Colonic mucosa (tissue), 4 donors: Measurements from ENCODE around the gene CRP. TPM values are rescaled to one million over a fixed set of nuclear protein-coding genes. Genes with fewer than 3 reads are reported as not detected.

ENCODE experiments used
- DNase-seq: peaks from one replicate; pipeline ENCODE4 v3.0.0-alpha.2; 2020
- H3K27ac ChIP-seq: fragments of 200-600 bp; one replicate; pipeline ENCODE4 v1.8.0; 2021
- H3K27me3 ChIP-seq: fragments of 200-600 bp; one replicate; pipeline ENCODE4 v1.8.0; 2021
- H3K36me3 ChIP-seq: fragments of 200-600 bp; one replicate; pipeline ENCODE4 v1.8.0; 2021
- H3K4me1 ChIP-seq: fragments of 200-600 bp; one replicate; pipeline ENCODE4 v1.8.0; 2021; ENCODE audit warnings: mild to moderate bottlenecking
- H3K4me3 ChIP-seq: fragments of 200-600 bp; one replicate; pipeline ENCODE4 v1.8.0; 2021
- H3K9ac ChIP-seq, 2 donors: one replicate each; pipeline ENCODE4 v1.7.0; 2013; ENCODE audit warnings: control low read depth in 2 of 2, low read depth in 2 of 2, low read length in 2 of 2
- H3K9me3 ChIP-seq: fragments of 200-600 bp; one replicate; pipeline ENCODE4 v1.8.0; 2021
- intact Hi-C: fragments of 100-400 bp; cut with DNase I; formaldehyde crosslinking; loops from one replicate; pipeline ENCODE4 v1.14.1; 2022
- total RNA-seq, 2 donors: library from RNA; stranded (reverse); fragmentation: NEBNext Ultra II Directional in 1 of 2; extraction: Animal tissue kit (Norgen Biotek cat#: 25700) in 1 of 2; gene quantifications; one replicate each; pipeline ENCODE4 v1.2.1, GENCODE V29; 2021
- TF ChIP-seq, protein P1 (sequence below): fragments of 200-600 bp; IDR thresholded peaks from one replicate; pipeline ENCODE4 v1.8.0; 2022; ENCODE audit warnings: antibody characterized with exemption, mild to moderate bottlenecking
- donor health status: healthy.
- donor health status: DM: no; HTN: no; CAD: no.
- donor health status: DM: no; HTN: no; CAD: no.

The CRP gene
- total RNA-seq, 2 donors from 2014 or later, result 1.9 TPM; not detected in 1

DNA sequence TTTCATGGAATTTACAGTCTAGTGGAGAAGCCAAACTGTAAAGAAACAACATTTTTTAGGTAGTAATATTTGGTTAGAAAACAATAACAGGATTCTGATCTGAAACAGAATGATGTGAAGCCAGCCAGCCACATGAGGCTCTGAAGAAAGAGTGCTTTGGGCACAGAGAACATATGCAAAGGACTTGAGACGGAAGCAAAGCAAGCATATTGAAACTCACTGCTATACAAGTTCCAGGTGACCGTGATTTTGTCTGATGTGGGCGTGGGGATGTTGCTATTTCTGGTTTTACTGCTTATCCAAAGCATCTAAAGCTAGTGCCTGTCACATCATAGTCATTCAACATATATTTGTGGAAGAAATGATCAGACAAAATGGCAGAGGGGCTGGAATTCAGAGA is 14.7 kb downstream of the CRP start:
- no peaks in the 10 kb centered on the region for H3K27me3 ChIP-seq
- no peaks in the 10 kb centered on the region for H3K4me1 ChIP-seq
- H3K9ac ChIP-seq, result no peak overlapping the region
- no peaks in the 10 kb centered on the region for H3K9me3 ChIP-seq
- H3K4me3 ChIP-seq, result no peak overlapping the region
- TF ChIP-seq, protein P1, sequence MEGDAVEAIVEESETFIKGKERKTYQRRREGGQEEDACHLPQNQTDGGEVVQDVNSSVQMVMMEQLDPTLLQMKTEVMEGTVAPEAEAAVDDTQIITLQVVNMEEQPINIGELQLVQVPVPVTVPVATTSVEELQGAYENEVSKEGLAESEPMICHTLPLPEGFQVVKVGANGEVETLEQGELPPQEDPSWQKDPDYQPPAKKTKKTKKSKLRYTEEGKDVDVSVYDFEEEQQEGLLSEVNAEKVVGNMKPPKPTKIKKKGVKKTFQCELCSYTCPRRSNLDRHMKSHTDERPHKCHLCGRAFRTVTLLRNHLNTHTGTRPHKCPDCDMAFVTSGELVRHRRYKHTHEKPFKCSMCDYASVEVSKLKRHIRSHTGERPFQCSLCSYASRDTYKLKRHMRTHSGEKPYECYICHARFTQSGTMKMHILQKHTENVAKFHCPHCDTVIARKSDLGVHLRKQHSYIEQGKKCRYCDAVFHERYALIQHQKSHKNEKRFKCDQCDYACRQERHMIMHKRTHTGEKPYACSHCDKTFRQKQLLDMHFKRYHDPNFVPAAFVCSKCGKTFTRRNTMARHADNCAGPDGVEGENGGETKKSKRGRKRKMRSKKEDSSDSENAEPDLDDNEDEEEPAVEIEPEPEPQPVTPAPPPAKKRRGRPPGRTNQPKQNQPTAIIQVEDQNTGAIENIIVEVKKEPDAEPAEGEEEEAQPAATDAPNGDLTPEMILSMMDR, result no peak
- no peaks in the 10 kb centered on the region for H3K36me3 ChIP-seq
- no peak for DNase-seq
- H3K27ac ChIP-seq, result no peak overlapping the region
- intact Hi-C loops, result no loop called here

DNA sequence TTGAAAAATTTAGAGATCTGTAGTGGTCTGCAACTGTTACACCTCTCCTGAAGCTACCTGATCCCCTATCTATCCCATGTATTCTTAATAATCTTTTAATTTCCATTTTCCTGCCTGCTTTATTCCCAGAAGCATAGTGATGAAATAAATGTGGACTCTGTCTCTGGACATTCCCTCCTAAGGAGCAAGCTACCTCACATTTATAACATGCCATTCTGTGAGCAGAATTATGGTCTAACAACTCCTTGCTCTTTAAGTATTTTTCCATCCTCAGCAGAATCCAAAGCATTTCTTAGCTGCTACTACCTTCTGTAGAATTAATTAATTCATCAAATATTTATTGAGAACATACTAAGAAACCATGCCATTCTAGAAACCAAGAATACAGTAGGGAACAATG is 15.1 kb downstream of the CRP start:
- Histone ChIP-seq H3K27ac (no peak overlapping the region), H3K27me3 (no peaks in the 10 kb centered on the region), H3K4me1 (no peaks in the 10 kb centered on the region), H3K36me3 (no peaks in the 10 kb centered on the region), H3K4me3 (no peak overlapping the region), H3K9ac (no peak overlapping the region), H3K9me3 (no peaks in the 10 kb centered on the region)
- TF ChIP-seq, protein P1, result no peak
- no peak for DNase-seq
- intact Hi-C loops, result no loop called here

DNA sequence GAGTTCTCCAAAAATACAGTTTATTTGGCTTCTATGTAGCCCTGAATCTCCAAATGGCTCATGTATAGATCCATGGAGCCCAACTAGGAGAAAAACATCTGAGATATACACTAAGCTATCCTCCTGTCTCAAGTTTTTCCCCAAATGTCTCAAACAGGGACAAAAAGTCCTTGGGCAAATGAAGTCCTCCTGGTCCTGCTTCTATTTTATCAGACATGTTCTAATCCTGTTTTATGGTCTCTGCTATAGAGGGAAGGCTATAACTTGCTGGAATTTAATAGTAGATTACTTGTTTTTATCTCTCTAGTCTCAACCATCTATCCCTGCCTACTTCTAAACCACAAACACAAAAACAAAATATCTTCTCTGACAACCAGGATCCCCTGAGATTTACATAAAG is 26.9 kb downstream of the CRP start:
- no peak overlapping the region for H3K4me3 ChIP-seq
- intact Hi-C loops, result no loop called here

DNA sequence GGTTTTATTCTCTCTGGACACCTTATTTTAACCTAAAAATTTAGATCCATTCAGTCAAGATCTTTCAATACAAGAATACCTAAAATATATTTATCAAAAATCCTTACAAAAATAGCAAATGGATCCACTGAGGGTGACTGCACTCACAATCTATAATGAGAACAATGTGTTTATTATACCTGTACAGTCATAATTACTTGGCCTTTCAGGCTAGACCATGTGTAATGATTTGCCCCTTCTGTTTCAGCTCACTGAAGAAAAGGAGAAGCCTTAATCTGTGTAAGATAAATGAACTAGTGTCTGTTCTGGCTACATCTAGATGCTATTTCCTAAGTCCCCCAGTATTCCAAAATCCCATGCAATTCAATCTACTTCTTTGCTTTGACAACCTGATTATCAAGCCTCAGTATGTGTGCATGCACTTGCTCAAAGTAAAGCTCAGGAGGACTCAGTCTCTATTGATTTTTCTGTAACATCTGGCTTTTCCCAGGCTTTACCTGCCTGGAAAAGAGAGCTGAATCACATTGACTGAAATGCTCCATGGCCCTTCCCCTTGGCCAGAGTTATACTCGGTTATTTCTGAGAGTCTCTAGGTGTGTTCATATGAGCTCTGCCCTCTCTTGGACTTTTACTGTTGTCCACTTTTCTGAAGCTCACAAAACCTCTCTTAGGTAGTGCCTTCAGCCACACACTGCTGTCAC is 27.6 kb downstream of the CRP start:
- H3K36me3 ChIP-seq, result no peaks in the 10 kb centered on the region
- intact Hi-C loops, result no loop called here
- no peaks in the 10 kb centered on the region for H3K4me1 ChIP-seq
- H3K27ac ChIP-seq, result no peak overlapping the region
- H3K27me3 ChIP-seq, result no peaks in the 10 kb centered on the region
- TF ChIP-seq, protein P1, result no peak
- no peak for DNase-seq
- H3K9me3 ChIP-seq, result no peaks in the 10 kb centered on the region
- no peak overlapping the region for H3K9ac ChIP-seq
- no peak overlapping the region for H3K4me3 ChIP-seq

More for the DNA sequence above, 26.9 kb downstream of the CRP start:
- no peaks in the 10 kb centered on the region for H3K36me3 ChIP-seq
- TF ChIP-seq, protein P1, result no peak
- no peak overlapping the region for H3K27ac ChIP-seq
- H3K9ac ChIP-seq, result no peak overlapping the region
- no peak for DNase-seq
- no peaks in the 10 kb centered on the region for H3K27me3 ChIP-seq
- H3K9me3 ChIP-seq, result no peaks in the 10 kb centered on the region
- H3K4me1 ChIP-seq, result no peaks in the 10 kb centered on the region

DNA sequence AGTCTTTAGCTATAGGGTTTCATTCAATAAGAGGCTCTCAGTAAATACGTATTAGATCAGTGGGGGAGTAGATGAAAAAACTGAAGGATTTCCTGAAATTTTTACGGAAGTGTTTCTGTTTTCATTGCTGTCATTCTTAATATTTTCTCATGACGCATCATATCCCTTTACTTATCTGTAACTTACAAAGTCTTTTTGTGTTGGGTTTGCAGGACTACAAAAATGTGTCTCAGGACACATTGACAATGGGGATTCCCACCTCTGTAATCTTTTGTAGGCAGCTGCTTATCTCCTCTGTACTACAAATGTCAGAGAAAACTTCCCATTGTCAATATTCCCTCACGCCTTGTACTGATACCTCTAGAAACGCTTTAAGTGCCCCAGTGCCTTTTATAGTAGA is 35.5 kb downstream of the CRP start:
- Histone ChIP-seq H3K27ac (no peak overlapping the region), H3K9ac (no peak overlapping the region), H3K9me3 (no peaks in the 10 kb centered on the region), H3K4me3 (no peak overlapping the region), H3K36me3 (no peaks in the 10 kb centered on the region), H3K27me3 (no peaks in the 10 kb centered on the region), H3K4me1 (no peaks in the 10 kb centered on the region)
- intact Hi-C loops, result no loop called here
- DNase-seq, result no peak
- TF ChIP-seq, protein P1, result no peak
